HEK293 (cell line): Measurements from ENCODE around the gene POGLUT2.

Source experiments
- CTCF ChIP-seq: fragments of 450-650 bp; formaldehyde crosslinking; IDR thresholded peaks from 2 replicates; pipeline ENCODE4 v1.5.1; 2016; ENCODE audit warnings: missing biosample characterization, missing genetic modification characterization
- MEIS1 ChIP-seq: sonication (generic); formaldehyde crosslinking; IDR thresholded peaks from 2 replicates; pipeline ENCODE4 v1.8.1; 2022; ENCODE audit warnings: missing genetic modification reagents, mild to moderate bottlenecking, borderline replicate concordance
- TCF7L2 ChIP-seq: IDR thresholded peaks from 2 replicates; pipeline ENCODE4 v1.6.1; 2011; ENCODE audit warnings: low read depth, mild to moderate bottlenecking, inconsistent platforms, low read length, moderate library complexity, borderline replicate concordance
- YY2 ChIP-seq: fragments of 450-650 bp; formaldehyde crosslinking; IDR thresholded peaks from 2 replicates; pipeline ENCODE4 v1.5.1; 2016; ENCODE audit warnings: missing biosample characterization, missing genetic modification characterization
- ZNF138 ChIP-seq: fragments of 450-650 bp; formaldehyde crosslinking; IDR thresholded peaks from 2 replicates; pipeline ENCODE4 v1.5.1; 2016; ENCODE audit warnings: missing biosample characterization, missing genetic modification characterization, borderline replicate concordance
- ZNF302 ChIP-seq: fragments of 450-650 bp; formaldehyde crosslinking; IDR thresholded peaks from 2 replicates; pipeline ENCODE4 v1.5.1; 2016; ENCODE audit warnings: missing biosample characterization, missing genetic modification characterization, low read depth
- ZNF664 ChIP-seq: fragments of 450-650 bp; formaldehyde crosslinking; IDR thresholded peaks from 2 replicates; pipeline ENCODE4 v1.5.1; 2016; ENCODE audit warnings: missing biosample characterization, missing genetic modification characterization
- TF ChIP-seq, protein P1 (sequence below): fragments of 450-650 bp; formaldehyde crosslinking; IDR thresholded peaks from 2 replicates; pipeline ENCODE4 v1.5.1; 2016; ENCODE audit warnings: missing biosample characterization, missing genetic modification characterization
- TF ChIP-seq, protein P2 (sequence below): IDR thresholded peaks from 2 replicates; pipeline ENCODE4 v1.6.1; 2011; ENCODE audit warnings: mild to moderate bottlenecking, low read depth, low read length, borderline replicate concordance

DNA sequence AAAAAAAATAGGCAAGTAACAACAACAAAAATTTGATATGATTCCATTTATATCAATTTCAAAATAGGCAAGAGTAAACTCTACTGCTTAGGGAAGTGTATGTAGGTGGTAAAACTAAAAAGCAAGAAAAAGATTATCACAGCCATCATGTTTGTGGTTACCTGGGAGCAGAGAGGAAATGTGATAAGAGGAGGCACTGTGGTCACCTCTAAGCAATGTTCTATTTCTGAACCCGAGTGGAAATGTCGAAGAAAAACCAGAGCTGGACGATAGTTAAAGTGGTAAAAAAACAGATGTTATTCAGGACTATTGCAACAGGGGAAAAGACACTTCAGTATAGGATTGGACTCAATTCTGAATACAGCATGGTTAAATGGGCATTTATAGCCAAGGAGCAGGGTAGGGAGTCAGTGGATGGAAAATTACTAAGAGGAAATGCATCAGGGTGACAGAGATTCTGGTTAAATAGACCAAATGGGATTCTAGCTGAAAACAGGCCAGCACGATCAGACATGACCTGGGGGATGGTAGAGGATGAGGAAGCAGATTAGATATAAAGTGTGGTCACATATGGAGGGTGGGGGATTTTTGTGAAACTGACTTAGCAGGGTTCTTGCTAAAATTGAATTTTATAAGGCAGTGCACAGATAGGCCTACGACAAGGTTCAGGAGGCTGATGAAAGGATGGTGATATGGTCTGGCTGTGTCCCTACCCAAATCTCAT lies 19.2 kb downstream of the POGLUT2 start:
- TF ChIP-seq, protein P1, sequence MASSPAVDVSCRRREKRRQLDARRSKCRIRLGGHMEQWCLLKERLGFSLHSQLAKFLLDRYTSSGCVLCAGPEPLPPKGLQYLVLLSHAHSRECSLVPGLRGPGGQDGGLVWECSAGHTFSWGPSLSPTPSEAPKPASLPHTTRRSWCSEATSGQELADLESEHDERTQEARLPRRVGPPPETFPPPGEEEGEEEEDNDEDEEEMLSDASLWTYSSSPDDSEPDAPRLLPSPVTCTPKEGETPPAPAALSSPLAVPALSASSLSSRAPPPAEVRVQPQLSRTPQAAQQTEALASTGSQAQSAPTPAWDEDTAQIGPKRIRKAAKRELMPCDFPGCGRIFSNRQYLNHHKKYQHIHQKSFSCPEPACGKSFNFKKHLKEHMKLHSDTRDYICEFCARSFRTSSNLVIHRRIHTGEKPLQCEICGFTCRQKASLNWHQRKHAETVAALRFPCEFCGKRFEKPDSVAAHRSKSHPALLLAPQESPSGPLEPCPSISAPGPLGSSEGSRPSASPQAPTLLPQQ (tag by site-specific recombination), result no peak
- no peak for TF ChIP-seq CTCF (tag by site-specific recombination)
- no peak for TF ChIP-seq ZNF302 (tag by site-specific recombination)
- TF ChIP-seq, protein P2, sequence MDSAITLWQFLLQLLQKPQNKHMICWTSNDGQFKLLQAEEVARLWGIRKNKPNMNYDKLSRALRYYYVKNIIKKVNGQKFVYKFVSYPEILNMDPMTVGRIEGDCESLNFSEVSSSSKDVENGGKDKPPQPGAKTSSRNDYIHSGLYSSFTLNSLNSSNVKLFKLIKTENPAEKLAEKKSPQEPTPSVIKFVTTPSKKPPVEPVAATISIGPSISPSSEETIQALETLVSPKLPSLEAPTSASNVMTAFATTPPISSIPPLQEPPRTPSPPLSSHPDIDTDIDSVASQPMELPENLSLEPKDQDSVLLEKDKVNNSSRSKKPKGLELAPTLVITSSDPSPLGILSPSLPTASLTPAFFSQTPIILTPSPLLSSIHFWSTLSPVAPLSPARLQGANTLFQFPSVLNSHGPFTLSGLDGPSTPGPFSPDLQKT, result no peak
- TF ChIP-seq TCF7L2, result no peak
- TF ChIP-seq YY2, result no peak
- no peak for TF ChIP-seq ZNF138 (tag by site-specific recombination)
- TF ChIP-seq ZNF664 (tag by site-specific recombination), result no peak
- no peak for TF ChIP-seq MEIS1
